Dermis microvascular lymphatic vessel endothelial cell (primary cell): ENCODE results near the gene TNIP2. TPM values are rescaled to one million over a fixed set of nuclear protein-coding genes. Genes with fewer than 3 reads are reported as not detected.
"Not testable (repeated sequence)": the region's sequence is repeated elsewhere in the genome, so short reads cannot be mapped to it uniquely, and the experiment has no call there.

Source experiments
- DNase-seq, 2 donors: peaks; one replicate each; pipeline versions ENCODE4 v3.0.0 to v3.0.0-alpha.2; 2010; ENCODE audit warnings: low read depth in 2 of 2
- total RNA-seq: library from RNA; depleted of rRNA; stranded (reverse); fragments of >200 nt; gene quantifications from 2 replicates; pipeline ENCODE4 v1.2.1, GENCODE V29; 2014

TNIP2 gene
- total RNA-seq, 1 donor from 2014 or later, result 71.6 TPM

DNA sequence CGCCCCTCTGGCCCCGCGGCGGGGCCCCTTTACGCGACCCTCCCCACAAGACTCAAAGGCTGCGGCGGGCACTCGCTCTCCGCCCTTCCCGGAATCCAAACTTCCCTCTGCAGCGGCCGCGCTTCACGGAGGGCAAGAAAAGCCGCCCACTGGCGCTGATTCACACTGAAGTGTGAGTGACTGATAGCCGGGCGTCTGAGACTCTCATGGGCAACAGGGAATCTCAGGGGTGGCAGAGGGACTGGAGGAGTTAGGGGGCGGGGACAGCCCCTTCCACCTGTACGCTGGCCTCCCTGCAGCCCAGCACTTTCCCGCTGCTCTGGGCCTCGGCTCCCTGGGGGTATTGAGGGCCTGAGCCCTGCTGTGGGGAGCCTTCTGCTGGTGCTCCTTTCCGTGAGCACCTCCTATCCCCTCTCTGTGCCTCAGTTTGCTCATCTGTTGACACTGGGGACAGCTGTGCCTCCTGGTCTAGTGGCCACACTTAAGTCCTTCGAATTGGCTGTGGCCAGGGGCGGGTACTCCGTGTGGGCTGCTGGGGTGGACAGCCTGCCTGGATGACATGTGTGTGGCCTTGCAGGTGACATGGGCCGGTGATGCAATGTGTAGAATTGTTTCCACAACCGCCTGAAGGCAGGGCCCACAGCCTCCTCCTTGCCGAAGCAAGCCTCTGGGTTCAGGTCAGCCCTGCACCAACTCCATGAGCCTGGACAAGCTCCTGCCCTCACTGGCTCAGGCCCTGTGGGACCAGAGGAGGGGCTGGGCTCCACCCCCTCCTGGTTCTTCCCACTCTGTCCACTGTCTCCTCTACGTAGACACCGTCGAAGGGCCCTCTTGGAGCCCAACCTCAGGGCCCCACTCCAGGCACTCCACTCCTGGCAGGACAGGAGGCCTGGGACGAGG is 37.7 kb upstream of the TNIP2 start:
- peak in 1 of 2 donors; percentile 51 for DNase-seq

- DNase-seq, result peak in 1 of 2 donors; percentile 79
Observed at GRCh38 chr4:2792711-2793585, 36.8 kb upstream of the TNIP2 start, which contains the start of gene SH3BP2. Gene SH3BP2, plus strand, starts transcription at chr4:2793085. Its CDS starts 27,533 bp downstream, at chr4:2820618.

- no peak for DNase-seq
Observed at GRCh38 chr4:2792396-2792710, 36.2 kb upstream of the TNIP2 start.

DNA sequence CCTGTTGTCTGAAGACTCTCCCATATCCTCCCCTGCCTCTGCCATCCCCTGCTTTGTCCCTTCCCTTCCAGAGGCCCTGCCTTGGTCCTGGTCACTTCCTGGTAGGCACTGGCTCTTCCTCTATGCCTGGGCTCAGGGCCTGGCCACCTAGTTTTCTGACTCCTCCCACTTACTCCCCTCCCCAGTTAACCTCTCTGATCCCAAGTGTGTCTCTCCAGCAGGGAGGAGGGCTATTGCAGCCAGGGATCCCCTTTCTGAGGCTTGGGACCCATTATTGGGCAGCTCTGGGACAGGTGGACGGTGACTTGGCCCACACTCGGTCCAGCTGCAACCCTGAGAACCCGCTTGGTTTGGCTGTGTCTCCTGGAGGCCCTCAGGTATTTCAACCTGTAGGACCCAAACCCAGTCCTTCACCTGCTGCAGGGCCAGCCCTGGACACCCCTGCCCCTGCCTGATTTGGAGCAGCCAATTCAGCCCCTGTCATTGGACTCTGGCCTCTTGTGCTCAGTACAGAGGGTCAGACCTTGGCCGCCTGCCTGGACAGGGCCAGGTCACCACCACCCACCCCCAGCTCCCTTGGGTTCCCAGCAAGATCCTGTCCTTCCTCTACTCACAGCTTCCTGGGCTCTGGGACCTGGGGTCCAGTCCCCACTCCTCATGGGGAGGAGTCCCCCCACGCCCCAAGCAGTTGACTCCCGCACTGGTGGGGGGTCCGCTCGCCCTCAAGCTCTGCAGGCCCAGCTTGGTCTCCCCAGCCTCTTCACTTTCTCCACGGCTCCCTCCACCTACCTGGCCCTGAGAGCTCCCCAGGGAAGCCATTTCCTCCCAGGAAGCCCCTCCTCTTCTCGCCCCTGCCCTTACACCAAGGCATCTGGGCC is 35.6 kb upstream of the TNIP2 start:
- no peak for DNase-seq

- DNase-seq, result no peak
Observed at GRCh38 chr4:2790583-2791517, 34.7 kb upstream of the TNIP2 start.

DNA sequence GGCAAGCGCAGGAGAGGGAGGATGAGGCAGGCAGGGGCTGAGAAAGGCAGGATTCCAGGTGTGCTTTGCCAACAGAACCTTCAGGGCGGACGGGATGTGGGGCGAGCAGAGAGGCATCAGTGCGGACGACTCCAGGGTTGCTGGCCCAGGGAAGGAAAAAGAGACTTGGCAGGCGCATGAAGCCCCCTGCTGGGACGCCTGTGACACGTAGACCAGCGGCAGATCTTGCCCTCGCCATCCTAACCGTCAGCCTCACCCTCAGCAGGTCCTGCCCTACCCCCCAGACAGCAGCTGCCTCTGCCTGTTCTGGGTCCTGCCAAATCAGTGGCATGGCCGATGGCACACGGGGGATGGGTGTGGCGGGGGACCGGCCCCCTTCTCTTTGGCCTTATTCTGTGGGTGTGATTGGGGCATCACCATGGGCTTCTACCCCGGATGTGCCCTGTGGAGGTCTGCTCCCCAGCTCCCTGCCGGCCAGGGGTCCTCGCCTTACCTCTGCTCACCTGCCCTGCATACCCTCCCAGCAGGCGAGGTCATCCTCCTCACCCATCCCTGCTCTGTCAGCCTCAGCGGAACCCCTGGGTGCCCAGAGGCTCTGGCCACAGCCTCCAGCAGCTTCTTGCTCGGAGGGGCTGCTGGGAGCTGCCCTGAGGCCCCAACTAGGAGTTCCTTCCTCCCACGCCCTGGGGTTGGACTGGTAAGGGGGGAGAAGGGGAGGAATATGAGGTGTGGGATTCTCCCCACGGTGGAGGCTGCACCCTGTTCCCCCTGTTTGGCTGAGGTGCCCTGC is 33.9 kb upstream of the TNIP2 start:
- DNase-seq, result no peak

GRCh38 chr4:2789351-2789750 is 33.2 kb upstream of the TNIP2 start:
- DNase-seq, result no peak

- no peak for DNase-seq
Observed at GRCh38 chr4:2788532-2789103, 32.5 kb upstream of the TNIP2 start.

DNA sequence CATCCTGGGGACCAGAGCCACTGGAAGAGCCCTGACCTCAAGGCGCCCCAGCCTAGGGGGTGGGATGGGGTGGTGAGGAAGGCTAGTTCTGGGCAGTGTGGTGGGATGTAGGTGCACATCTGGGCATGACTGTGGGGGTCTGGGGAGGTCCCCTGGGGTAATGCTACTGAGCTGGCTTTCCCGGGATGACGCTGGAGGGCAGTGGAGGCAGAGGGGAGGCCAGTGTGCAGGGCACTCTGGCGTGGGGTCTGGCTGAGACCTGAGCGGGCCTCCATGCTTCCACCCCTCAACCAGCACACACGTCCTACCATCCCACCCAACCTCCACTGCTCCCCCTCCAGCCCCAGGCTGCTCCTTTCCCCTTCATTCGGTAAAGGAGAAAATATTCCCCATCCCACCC is 32.0 kb upstream of the TNIP2 start:
- no peak for DNase-seq

DNA sequence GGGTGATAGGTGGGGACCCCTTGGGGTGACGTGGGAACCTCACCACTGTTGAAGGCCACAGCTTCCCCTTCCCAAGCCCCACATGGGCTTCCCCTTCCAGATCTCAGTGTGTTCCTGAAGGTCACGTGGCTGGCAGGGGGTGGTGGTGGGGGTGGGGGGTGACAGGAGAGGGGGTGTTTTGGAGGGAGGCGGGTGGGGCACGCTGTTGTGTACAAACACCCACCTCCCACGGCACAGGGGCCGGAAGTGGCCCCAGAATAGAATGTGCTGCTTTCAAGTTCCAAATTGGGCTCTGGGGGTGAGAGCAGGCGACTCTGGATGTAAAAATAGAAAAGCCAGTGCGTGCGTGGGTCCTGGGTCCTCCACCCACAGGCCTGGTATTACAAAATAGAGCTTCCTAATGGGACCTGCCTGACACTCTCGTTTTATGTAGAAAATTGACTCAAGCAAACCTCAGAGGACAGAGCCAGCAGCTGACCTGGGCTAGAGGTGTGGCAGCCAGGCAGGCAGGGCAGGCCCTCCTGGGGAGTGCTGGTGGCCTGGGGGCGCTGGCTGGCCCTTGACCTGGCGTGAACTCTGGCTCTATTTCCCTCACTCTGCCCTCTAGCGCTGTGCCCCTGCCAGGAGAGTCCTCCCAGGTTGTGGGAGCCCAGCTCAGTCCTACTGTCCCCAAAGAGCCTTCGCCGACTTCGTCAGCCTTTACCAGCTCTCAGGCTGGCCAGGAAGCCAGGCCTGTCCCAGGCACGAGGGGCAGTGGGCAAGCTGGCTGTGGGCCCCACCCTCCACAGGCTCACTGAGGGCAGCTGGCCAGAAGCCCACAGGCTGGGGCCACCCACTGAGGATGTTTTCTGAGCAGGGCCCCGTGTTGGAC is 31.3 kb upstream of the TNIP2 start:
- DNase-seq, result no peak

- no peak for DNase-seq
Observed at GRCh38 chr4:2786794-2787229, 30.7 kb upstream of the TNIP2 start.

GRCh38 chr4:2786152-2786671 is 30.1 kb upstream of the TNIP2 start:
- DNase-seq, result no peak

DNA sequence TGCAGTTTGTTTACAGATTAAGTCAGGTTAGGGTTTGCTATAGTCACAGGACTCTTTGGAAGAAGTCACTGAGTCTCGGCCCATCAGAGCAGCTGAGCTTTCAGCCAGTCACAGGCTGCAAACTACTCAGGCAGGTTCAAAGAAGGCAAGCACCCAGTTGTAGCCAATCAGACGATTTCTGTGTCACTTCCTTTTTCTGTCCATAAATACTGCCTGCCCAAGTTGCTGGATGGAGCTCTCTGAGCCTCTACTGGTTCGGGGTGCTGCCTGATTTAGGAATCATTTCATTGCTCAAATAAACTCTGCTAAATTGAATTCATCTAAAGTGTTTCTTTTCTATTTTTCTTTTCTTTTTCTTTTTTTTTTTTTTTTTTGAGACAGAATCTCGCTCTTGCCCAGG is 29.5 kb upstream of the TNIP2 start:
- no peak for DNase-seq

GRCh38 chr4:2783790-2784189 is 27.7 kb upstream of the TNIP2 start:
- DNase-seq, result no peak

- no peak for DNase-seq
Observed at GRCh38 chr4:2781911-2782310, 25.8 kb upstream of the TNIP2 start.

- not testable (repeated sequence) for DNase-seq
Observed at GRCh38 chr4:2780643-2781042, 24.5 kb upstream of the TNIP2 start.

- DNase-seq, result no peak
Observed at GRCh38 chr4:2771264-2771663, 15.1 kb upstream of the TNIP2 start.

DNA sequence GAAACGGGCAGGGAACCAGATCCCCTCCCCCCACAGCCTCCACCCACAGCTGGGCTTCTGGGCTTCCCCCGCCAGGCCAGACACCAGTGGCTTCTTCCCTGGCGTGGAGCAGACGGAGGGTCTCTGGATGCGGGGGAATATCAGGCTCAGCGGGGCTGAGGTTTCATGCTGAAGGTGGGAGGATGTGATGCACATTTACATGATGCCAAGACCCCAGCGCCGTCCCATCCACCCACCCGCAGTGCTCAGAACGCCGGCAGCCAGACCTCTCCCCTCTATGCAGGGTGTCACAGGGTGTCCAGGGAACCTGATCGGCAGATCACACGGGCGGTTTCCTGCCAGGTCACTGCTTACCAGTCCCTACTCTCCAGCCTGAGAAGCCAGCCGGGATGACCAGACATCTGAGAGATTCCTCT is 12.8 kb upstream of the TNIP2 start:
- DNase-seq, result no peak
